DMS53 (cell line): ENCODE measurements around the gene STARD8.
"Not testable (repeated sequence)": the region's sequence is repeated elsewhere in the genome, so short reads cannot be mapped to it uniquely, and the experiment has no call there.

ENCODE experiments used
- DNase-seq: peaks from one replicate; lab custom pipeline; 2025; lab: John Stamatoyannopoulos, UW

The STARD8 gene

DNA sequence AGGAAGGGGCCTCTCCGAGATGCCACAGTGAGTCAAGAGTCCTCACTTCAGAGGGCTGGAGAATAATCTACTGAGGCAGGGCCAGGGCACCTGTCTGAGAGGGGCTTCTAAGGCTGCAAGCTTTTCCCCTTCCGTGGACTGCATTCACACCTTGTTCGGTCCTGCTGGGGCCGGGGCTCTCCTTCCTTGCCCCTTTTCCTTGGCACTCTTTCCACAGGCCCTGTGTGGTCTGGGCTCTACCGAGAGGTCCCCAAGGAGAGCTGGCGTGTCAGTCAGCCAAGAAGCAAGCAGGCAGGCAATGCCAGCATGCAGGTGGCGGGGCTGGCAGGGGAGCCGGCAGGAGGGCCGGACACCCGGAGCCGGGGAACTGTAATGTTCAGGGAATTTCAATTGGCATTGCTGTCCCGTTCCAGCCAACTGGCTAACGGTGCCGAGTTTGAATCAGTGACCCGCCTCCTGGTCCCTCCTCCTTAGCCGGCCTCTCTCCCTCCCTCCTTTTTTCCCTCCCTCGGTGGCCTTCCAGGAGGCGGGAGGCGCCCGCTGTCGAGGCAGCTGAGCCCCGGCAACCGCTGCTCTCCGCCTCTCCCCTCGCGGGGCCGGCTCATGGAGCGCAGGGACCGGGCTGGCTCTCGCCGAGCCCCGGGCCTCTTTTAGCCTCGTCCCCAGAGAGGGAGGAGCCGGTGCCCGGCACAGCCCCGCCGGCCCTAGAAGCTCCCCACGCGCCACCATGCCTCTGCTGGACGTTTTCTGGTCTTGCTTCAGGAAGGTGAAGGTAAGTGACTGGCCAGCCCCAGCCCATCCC lies at the start of gene STARD8:
Gene STARD8, plus strand, starts transcription at position 511 of the 802 bp plus-strand sequence. Its CDS starts 217 bp downstream, at position 728.
- DNase-seq: peak; percentile 87

GRCh38 chrX:68598841-68599240 lies 48.6 kb upstream of the STARD8 start:
- no peak for DNase-seq

- peak; percentile 19 for DNase-seq
Measured at GRCh38 chrX:68599256-68600152, 48.0 kb upstream of the STARD8 start.

GRCh38 chrX:68604216-68604615 lies 43.2 kb upstream of the STARD8 start:
- DNase-seq: not testable (repeated sequence)

GRCh38 chrX:68614733-68615132 lies 32.7 kb upstream of the STARD8 start:
- DNase-seq: not testable (repeated sequence)

GRCh38 chrX:68627986-68628385 lies 19.5 kb upstream of the STARD8 start:
- no peak for DNase-seq

- not testable (repeated sequence) for DNase-seq
Measured at GRCh38 chrX:68629936-68630335, 17.5 kb upstream of the STARD8 start.

DNA sequence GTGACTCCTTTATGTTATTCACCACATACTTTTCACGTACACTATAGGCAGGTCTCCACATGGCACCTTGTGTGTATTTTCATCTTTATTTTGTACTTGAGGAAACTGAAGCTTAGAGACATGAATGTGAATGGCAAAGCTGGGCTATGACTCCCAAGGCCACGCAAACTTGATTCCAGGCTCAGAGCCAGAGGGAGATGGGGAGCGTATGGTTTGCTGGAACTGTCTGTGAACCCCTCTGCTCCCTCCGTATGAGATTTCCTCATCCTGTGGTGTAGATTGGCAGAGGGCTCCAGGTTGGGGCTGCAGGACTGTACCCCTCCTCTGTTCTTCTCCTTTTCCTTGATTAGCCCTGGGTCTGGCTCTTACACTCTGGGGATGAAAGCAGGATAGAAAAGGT lies 16.1 kb upstream of the STARD8 start:
- DNase-seq: no peak

DNA sequence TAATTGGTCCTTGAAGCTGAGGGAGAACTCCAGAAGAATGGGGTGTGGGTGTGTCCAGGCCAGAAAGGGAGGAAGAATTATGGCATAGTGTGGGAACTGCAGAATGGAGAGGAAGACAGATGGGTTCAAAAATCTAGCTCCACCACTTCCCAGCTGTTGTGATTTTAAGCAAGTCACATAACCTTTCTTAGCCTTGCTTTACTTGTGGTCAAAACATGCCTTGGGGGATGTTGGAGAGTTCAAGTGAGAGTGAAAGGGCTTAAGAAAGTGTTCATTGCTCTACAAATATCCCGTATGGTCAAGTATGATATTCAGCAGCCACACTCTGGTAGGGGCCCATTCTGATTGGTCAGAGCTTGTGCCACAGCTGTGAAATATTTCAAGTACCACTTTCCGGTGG lies 15.0 kb upstream of the STARD8 start:
- no peak for DNase-seq

GRCh38 chrX:68633981-68634380 lies 13.5 kb upstream of the STARD8 start:
- no peak for DNase-seq

DNA sequence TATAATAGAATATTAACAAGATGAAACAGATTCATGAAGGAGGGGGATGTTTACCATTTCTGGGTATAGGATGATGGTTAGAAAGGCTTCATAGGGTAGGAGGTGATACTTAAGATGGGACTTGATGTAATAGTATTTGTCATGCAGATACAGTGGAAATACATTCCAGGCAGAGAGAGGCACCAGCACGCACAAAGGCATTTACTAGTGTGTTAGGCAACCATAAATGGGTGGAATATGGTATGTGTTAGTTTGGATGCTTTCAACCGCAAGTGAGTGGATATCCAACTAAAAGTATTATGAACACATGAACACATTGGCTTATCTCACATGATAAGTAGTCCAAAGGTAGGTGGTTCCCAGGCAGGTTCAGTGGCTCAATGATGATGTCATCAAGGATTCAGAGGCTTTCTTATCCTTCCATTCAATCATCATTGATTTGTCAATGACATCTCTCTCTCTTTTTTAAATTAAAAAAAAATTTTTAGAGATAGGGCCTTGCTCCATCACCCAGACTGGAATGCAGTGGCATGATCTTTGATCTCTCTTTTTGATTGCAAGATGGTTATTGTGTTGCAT lies 12.7 kb upstream of the STARD8 start:
- no peak for DNase-seq

DNA sequence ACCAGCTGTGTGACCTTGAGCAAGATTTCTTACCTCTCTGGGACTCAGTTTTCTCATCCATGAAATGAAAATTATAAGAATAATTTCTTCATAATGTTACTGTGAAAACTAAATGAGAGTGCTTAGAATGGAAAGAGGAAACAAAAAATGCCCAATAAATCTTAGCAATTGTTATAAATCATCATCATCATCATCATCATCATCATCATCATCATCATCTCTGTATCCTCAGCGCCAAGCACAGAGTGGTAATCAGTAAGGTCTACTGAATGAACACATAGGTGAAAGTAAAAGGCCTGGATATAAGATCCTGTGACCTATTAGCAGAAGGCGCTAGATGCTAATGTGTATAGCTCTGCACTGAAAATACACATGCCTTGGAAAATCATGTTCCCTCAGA lies 6.8 kb upstream of the STARD8 start:
- DNase-seq: no peak

GRCh38 chrX:68644861-68645260 lies 2.6 kb upstream of the STARD8 start:
- DNase-seq: no peak

DNA sequence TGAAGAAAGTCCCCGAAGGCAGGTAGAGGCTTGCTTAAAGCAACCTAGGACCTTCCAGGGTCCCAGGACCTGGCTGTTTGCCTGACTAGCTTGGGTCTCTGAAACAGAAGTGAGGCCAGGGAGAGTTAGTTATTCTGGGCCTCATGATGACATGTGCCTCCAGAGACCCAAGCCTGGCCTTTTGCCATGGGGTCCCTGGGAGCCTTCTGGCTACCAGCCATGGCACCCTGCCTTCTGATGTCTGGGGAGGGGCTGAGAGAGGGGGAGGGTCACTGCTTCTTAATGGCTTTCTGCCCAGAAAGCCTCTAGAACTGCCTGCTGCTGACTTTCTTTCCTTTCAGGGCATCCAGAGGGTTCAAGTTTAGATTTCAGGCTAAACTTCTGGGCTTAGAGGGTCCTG lies 1.0 kb upstream of the STARD8 start:
- DNase-seq: no peak

- DNase-seq: no peak
Measured at GRCh38 chrX:68648960-68649359, 1.5 kb downstream of the STARD8 start.

- DNase-seq: no peak
Measured at GRCh38 chrX:68650491-68650890, 3.0 kb downstream of the STARD8 start.

GRCh38 chrX:68651110-68651509 lies 3.6 kb downstream of the STARD8 start:
- peak; percentile 3 for DNase-seq

- peak; percentile 16 for DNase-seq
Measured at GRCh38 chrX:68652326-68653170, 5.1 kb downstream of the STARD8 start.

DNA sequence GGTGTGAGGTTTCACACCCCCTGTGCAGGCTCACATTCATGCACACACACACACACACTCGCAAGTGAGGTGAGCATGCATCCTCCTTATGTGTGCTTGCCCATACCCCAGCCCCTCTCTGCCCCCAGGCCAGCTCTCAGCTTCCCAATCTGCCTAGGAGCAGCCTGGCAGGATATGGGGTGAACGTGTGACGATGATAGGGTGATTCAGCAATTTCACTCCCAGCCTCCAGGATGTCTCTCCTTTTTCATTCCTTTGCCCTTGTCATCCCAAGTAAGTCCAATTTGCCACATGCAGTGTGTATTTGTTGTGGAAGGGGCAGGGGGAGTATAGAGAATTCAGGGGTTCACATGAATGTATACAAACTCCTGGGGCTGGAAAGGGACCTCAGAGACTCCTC lies 7.2 kb downstream of the STARD8 start:
- DNase-seq: no peak

- DNase-seq: not testable (repeated sequence)
Measured at GRCh38 chrX:68656473-68656872, 9.0 kb downstream of the STARD8 start.

- DNase-seq: no peak
Measured at GRCh38 chrX:68658530-68658929, 11.1 kb downstream of the STARD8 start.

- no peak for DNase-seq
Measured at GRCh38 chrX:68659385-68659784, 11.9 kb downstream of the STARD8 start.
